ENCODE measurements around the gene AVPR2.

Gene AVPR2

DNA sequence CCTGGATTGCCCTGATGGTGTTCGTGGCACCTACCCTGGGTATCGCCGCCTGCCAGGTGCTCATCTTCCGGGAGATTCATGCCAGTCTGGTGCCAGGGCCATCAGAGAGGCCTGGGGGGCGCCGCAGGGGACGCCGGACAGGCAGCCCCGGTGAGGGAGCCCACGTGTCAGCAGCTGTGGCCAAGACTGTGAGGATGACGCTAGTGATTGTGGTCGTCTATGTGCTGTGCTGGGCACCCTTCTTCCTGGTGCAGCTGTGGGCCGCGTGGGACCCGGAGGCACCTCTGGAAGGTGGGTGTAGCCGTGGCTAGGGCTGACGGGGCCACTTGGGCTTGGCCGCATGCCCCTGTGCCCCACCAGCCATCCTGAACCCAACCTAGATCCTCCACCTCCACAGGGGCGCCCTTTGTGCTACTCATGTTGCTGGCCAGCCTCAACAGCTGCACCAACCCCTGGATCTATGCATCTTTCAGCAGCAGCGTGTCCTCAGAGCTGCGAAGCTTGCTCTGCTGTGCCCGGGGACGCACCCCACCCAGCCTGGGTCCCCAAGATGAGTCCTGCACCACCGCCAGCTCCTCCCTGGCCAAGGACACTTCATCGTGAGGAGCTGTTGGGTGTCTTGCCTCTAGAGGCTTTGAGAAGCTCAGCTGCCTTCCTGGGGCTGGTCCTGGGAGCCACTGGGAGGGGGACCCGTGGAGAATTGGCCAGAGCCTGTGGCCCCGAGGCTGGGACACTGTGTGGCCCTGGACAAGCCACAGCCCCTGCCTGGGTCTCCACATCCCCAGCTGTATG is 1.8 kb downstream of the AVPR2 start:
- H2AFZ ChIP-seq (ENCODE audit: low read length, unreplicated experiment): no peak overlapping the region
- H3K36me3 ChIP-seq (ENCODE audit: insufficient read depth, low read length): no peaks in the 10 kb centered on the region
- H3K79me2 ChIP-seq (ENCODE audit: control insufficient read depth, insufficient read depth, low read length, unreplicated experiment): no peaks in the 10 kb centered on the region
- no peak overlapping the region for H3K4me3 ChIP-seq (ENCODE audit: low read depth, low read length)
- no peaks in the 10 kb centered on the region for H3K27me3 ChIP-seq (ENCODE audit: insufficient read depth, low read length)
- H3K27ac ChIP-seq (ENCODE audit: low read depth, low read length): no peak overlapping the region
- H3K4me1 ChIP-seq (ENCODE audit: control insufficient read depth, insufficient read depth, low read length, unreplicated experiment): peaks cover 13% of the 10 kb centered on the region

DNA sequence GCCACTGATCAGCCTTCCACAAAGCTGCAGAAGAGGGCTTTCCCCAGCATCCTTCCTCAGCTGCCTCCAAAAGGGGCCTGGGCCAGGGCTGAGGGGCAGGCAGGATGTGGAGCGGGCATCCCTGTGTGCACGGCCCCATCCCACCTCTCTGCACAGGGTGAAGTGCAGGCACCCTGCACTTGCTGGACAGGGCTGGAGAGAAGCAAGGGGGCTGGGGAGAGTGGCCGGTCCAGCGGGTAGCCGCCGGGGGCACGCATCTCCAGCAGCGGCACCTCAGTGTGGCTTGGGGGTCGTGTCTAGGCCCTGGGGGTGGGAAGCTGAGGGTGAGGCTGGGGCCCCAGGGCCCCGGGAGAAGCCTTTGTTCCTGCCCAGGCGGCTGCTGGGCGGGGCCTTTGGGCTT is 3.0 kb downstream of the AVPR2 start:
- H3K27me3 ChIP-seq (ENCODE audit: insufficient read depth, low read length): no peaks in the 10 kb centered on the region

DNA sequence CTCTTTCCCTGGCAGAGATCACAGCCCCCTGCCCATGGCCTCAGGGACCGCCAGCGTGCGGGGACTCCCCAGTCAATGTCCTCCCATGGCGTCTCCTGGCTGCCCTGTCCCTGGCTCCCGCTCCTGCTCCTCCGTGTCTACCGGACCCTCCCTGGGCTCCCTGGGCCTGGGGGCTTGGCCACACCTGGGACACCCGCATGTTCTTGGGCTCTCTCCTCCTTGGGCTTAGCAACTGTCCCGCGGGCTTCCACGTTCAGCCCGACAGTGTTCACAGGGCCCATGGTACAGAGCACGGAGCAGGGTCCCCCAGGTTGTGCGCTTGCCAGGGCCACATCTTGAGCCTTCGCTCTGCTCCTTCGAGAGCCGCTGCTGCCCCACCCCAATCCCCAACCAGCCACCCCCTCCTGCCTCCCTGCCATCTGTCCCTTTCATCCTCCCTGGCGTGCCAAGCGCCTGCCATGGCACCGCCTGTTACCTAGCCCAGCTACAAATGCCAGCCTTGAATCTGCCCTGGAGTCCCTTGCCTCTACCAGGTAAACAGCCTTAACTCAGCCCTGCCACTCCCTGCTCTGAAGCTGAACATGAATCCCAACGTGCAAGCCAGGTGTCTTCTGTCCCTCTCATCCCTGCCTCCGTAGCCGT is 3.9 kb downstream of the AVPR2 start:
- H3K4me3 ChIP-seq (ENCODE audit: low read depth, low read length): no peak overlapping the region
- H3K79me2 ChIP-seq (ENCODE audit: control insufficient read depth, insufficient read depth, low read length, unreplicated experiment): no peaks in the 10 kb centered on the region
- no peaks in the 10 kb centered on the region for H3K36me3 ChIP-seq (ENCODE audit: insufficient read depth, low read length)
- no peaks in the 10 kb centered on the region for H3K4me1 ChIP-seq (ENCODE audit: control insufficient read depth, insufficient read depth, low read length, unreplicated experiment)
- no peaks in the 10 kb centered on the region for H3K27me3 ChIP-seq (ENCODE audit: insufficient read depth, low read length)
- H3K27ac ChIP-seq (ENCODE audit: low read depth, low read length): no peak overlapping the region
- no peak overlapping the region for H2AFZ ChIP-seq (ENCODE audit: low read length, unreplicated experiment)

More for the DNA sequence above, 3.0 kb downstream of the AVPR2 start:
- no peak overlapping the region for H2AFZ ChIP-seq (ENCODE audit: low read length, unreplicated experiment)
- no peak overlapping the region for H3K4me3 ChIP-seq (ENCODE audit: low read depth, low read length)
- H3K27ac ChIP-seq (ENCODE audit: low read depth, low read length): no peak overlapping the region
- H3K4me1 ChIP-seq (ENCODE audit: control insufficient read depth, insufficient read depth, low read length, unreplicated experiment): peaks cover 2% of the 10 kb centered on the region
- H3K79me2 ChIP-seq (ENCODE audit: control insufficient read depth, insufficient read depth, low read length, unreplicated experiment): no peaks in the 10 kb centered on the region
- H3K36me3 ChIP-seq (ENCODE audit: insufficient read depth, low read length): no peaks in the 10 kb centered on the region

DNA sequence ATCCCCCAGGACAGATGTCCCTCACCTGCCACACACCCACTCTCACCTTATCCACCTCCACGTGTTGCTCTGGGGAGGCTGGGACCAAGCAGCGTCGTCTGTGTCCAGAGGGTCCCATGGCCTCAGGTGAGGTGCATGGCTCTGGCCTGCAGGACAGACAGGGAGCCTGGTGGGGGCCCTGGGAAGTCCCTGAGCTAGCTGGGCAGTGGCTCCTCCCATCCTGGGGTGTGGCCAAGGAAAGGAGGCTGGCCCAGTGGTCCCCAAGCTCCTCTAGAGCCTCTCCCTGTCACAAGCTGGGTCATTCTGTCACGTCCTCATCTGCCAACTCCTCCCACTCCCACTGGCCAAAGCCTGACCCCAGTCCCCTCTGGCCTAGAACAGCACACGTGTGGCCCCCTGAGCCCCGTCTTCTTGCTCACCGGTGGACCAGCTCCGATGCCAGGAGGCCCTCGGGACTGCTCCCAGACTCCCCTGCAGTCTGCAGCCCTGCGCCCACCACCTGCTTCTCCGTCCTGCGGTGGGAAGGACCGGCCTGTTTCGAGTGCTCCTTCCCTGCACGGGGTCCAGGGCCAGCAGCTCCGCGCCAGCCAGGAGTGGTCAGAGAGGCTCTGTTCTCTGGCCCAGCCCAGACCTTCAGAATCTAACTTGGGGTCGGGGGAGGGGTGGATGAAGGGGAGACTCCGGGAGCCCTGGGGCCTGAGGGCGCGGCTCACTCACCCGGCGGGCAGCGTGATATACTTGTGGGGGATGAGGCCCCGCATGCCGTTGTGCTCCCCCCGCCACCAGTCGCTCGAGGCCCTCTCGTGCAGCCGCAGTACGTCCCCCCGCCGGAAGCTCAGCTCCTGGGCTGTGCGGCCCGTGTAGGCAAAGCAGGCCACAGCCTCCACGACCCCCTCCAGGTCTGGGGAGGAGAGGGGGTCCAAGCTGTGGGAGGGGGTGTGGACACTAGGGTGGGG is 4.8 kb downstream of the AVPR2 start:
- Histone ChIP-seq H3K36me3 (ENCODE audit: insufficient read depth, low read length) (no peaks in the 10 kb centered on the region), H3K27me3 (ENCODE audit: insufficient read depth, low read length) (no peaks in the 10 kb centered on the region), H3K4me1 (ENCODE audit: control insufficient read depth, insufficient read depth, low read length, unreplicated experiment) (no peaks in the 10 kb centered on the region), H3K4me3 (ENCODE audit: low read depth, low read length) (no peak overlapping the region), H3K27ac (ENCODE audit: low read depth, low read length) (no peak overlapping the region), H3K79me2 (ENCODE audit: control insufficient read depth, insufficient read depth, low read length, unreplicated experiment) (no peaks in the 10 kb centered on the region), H2AFZ (ENCODE audit: low read length, unreplicated experiment) (no peak overlapping the region)

DNA sequence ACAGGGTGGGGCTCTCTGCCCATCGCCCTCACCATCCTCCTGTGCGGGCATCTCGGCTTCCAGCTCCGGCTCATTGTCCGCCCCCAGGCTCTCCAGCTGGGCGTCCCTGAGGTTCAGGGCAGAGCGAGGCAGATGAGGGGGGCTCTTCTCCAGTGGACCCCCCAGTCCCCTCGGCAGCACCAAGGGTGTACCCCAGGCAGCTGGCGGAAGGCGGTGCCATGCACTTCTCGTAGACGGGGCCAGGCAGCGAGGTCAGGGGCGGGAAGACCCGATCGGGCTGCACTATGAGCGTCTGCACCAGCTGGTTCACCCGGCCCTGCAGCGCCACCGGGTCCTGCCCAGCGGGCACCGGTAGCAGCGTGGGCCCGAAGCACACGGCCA is 5.5 kb downstream of the AVPR2 start:
- H3K79me2 ChIP-seq (ENCODE audit: control insufficient read depth, insufficient read depth, low read length, unreplicated experiment): no peaks in the 10 kb centered on the region
- no peak overlapping the region for H3K4me3 ChIP-seq (ENCODE audit: low read depth, low read length)
- no peaks in the 10 kb centered on the region for H3K4me1 ChIP-seq (ENCODE audit: control insufficient read depth, insufficient read depth, low read length, unreplicated experiment)
- H3K27me3 ChIP-seq (ENCODE audit: insufficient read depth, low read length): no peaks in the 10 kb centered on the region
- no peak overlapping the region for H2AFZ ChIP-seq (ENCODE audit: low read length, unreplicated experiment)
- no peaks in the 10 kb centered on the region for H3K36me3 ChIP-seq (ENCODE audit: insufficient read depth, low read length)
- H3K27ac ChIP-seq (ENCODE audit: low read depth, low read length): no peak overlapping the region

DNA sequence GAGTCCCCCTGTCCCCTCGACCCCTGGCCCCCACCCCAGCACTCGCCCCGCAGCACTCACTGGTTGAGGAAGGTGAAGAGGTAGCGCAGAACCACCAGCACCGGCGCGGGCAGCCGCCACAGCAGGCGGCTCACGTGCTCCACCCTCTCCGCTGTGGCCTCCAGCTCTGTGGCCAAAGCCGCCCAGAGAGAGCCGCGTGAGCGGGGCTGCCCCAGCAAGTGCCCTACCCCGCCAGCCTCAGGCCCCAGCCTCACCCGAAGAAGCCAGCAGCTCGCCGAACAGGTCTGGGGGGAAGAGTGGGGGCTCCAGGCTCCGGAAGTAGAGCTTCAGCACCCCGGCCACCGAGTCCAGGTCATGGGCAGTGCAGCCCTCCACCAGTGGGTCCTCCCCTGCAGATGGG is 6.0 kb downstream of the AVPR2 start:
- no peaks in the 10 kb centered on the region for H3K27me3 ChIP-seq (ENCODE audit: insufficient read depth, low read length)
- H3K36me3 ChIP-seq (ENCODE audit: insufficient read depth, low read length): no peaks in the 10 kb centered on the region
- no peak overlapping the region for H2AFZ ChIP-seq (ENCODE audit: low read length, unreplicated experiment)
- no peaks in the 10 kb centered on the region for H3K4me1 ChIP-seq (ENCODE audit: control insufficient read depth, insufficient read depth, low read length, unreplicated experiment)
- no peak overlapping the region for H3K4me3 ChIP-seq (ENCODE audit: low read depth, low read length)
- no peaks in the 10 kb centered on the region for H3K79me2 ChIP-seq (ENCODE audit: control insufficient read depth, insufficient read depth, low read length, unreplicated experiment)
- H3K27ac ChIP-seq (ENCODE audit: low read depth, low read length): no peak overlapping the region

DNA sequence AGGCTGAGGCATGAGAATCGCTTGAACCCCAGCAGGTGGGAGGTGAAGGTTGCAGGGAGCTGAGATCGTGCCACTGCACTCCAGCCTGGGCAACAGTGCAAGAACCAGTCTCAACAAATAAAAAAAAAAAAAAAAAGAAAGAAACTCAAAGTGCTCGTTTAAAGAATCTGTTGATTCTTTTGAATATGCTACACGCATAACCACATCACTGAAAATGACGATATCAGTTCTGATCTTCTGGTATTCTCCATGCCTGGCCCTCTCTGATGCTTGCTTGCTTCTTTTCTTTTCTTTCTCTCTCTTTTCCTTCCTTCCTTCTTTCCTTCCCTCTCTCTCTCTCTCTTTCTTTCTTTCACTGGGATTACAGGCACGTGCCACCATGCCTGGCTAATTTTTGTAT is 7.3 kb downstream of the AVPR2 start:
- no peaks in the 10 kb centered on the region for H3K79me2 ChIP-seq (ENCODE audit: control insufficient read depth, insufficient read depth, low read length, unreplicated experiment)
- no peaks in the 10 kb centered on the region for H3K4me1 ChIP-seq (ENCODE audit: control insufficient read depth, insufficient read depth, low read length, unreplicated experiment)
- H3K27ac ChIP-seq (ENCODE audit: low read depth, low read length): no peak overlapping the region
- no peaks in the 10 kb centered on the region for H3K36me3 ChIP-seq (ENCODE audit: insufficient read depth, low read length)
- H2AFZ ChIP-seq (ENCODE audit: low read length, unreplicated experiment): no peak overlapping the region
- H3K27me3 ChIP-seq (ENCODE audit: insufficient read depth, low read length): no peaks in the 10 kb centered on the region
- no peak overlapping the region for H3K4me3 ChIP-seq (ENCODE audit: low read depth, low read length)

DNA sequence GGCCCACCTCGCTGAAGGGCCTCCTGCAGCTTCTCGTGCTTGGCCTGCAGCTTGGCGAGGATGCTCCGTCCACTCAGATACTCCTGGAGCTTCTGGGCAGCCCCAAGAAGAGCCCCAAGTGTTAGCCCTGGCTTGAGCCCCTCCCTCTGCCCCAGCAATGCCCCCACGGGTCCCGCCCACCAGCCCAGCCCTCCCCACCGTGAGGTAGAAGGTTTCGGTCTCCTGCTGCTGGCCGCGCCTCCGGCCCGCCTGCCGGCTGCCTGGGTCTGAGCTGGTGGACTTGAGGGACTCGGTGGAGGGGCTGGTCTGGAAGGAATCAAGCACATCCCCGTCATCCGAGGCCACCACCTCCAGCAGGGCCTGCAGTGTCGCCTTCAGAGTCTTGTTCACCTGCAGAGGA is 8.7 kb downstream of the AVPR2 start:
- no peaks in the 10 kb centered on the region for H3K79me2 ChIP-seq (ENCODE audit: control insufficient read depth, insufficient read depth, low read length, unreplicated experiment)
- H3K4me1 ChIP-seq (ENCODE audit: control insufficient read depth, insufficient read depth, low read length, unreplicated experiment): no peaks in the 10 kb centered on the region
- no peak overlapping the region for H2AFZ ChIP-seq (ENCODE audit: low read length, unreplicated experiment)
- H3K4me3 ChIP-seq (ENCODE audit: low read depth, low read length): no peak overlapping the region
- no peaks in the 10 kb centered on the region for H3K36me3 ChIP-seq (ENCODE audit: insufficient read depth, low read length)
- H3K27me3 ChIP-seq (ENCODE audit: insufficient read depth, low read length): no peaks in the 10 kb centered on the region
- H3K27ac ChIP-seq (ENCODE audit: low read depth, low read length): no peak overlapping the region

DNA sequence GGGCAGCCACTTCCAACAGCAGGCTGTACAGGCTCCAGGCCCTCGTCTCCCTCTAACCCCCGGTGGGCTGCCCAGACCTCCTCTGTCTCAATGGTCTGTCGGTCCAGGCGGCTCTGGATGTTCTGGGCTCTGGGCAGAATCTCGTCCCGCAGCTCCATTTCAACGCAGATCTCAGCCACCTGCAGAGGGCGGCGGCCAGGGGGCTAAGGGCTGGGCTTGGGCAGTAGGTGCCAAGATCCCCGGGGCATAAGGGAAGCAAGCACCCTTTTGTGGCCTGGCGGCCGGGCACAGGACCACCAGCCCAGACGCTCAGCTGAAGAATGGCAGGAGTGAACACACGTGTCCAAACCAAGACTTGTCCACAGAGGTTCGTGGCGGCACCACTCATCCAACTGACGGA is 9.2 kb downstream of the AVPR2 start:
- Histone ChIP-seq H3K79me2 (ENCODE audit: control insufficient read depth, insufficient read depth, low read length, unreplicated experiment) (no peaks in the 10 kb centered on the region), H3K4me1 (ENCODE audit: control insufficient read depth, insufficient read depth, low read length, unreplicated experiment) (no peaks in the 10 kb centered on the region), H3K27ac (ENCODE audit: low read depth, low read length) (no peak overlapping the region), H3K4me3 (ENCODE audit: low read depth, low read length) (no peak overlapping the region), H2AFZ (ENCODE audit: low read length, unreplicated experiment) (no peak overlapping the region), H3K36me3 (ENCODE audit: insufficient read depth, low read length) (no peaks in the 10 kb centered on the region), H3K27me3 (ENCODE audit: insufficient read depth, low read length) (no peaks in the 10 kb centered on the region)

DNA sequence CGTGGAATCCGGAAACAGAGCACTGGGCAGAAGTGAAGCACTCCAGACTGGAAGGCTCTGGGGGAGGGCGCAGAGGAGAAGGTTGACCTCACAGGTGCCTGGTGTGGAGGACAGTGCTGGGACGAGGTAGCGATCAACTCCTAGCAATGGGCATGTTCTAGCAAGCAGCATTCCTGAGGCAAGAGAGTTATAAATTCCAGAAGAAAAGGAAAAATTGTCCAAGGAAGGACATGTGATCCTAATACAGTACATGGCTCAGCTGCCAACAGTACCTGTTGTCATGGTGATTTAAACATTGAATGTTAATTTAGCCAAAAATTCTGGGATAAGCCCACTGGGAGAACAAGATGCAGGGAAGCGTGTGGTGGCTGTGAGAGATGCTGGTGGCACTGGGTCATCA is 13.4 kb downstream of the AVPR2 start:
- Histone ChIP-seq H3K79me2 (ENCODE audit: control insufficient read depth, insufficient read depth, low read length, unreplicated experiment) (no peaks in the 10 kb centered on the region), H3K27ac (ENCODE audit: low read depth, low read length) (no peak overlapping the region), H3K36me3 (ENCODE audit: insufficient read depth, low read length) (no peaks in the 10 kb centered on the region), H2AFZ (ENCODE audit: low read length, unreplicated experiment) (no peak overlapping the region), H3K4me1 (ENCODE audit: control insufficient read depth, insufficient read depth, low read length, unreplicated experiment) (no peaks in the 10 kb centered on the region), H3K4me3 (ENCODE audit: low read depth, low read length) (no peak overlapping the region), H3K27me3 (ENCODE audit: insufficient read depth, low read length) (no peaks in the 10 kb centered on the region)
